HG02798 (cell line): ENCODE measurements around the gene UBIAD1.
"Not testable (repeated sequence)": the region's sequence is repeated elsewhere in the genome, so short reads cannot be mapped to it uniquely, and the experiment has no call there.

ENCODE experiments used
- ATAC-seq: cut with Tn5 transposase; IDR thresholded peaks from one replicate; pipeline ENCODE4 v1.9.1; 2021; ENCODE audit warnings: mild to moderate bottlenecking; ENCODE audit not compliant: unreplicated experiment, poor library complexity

UBIAD1 gene

GRCh38 chr1:11272832-11273594 lies at the start of gene UBIAD1:
Gene UBIAD1, plus strand, starts transcription at chr1:11273198. Its CDS starts 334 bp downstream, at chr1:11273532.
- ATAC-seq, result peak; percentile 89

GRCh38 chr1:11227106-11228077 lies 45.6 kb upstream of the UBIAD1 start:
- peak; percentile 61 for ATAC-seq

- ATAC-seq, result no peak
These were observed 43.8 kb upstream of the UBIAD1 start for GRCh38 chr1:11229203-11229602.

- ATAC-seq, result no peak
These were observed 39.8 kb upstream of the UBIAD1 start for GRCh38 chr1:11233208-11233607.

GRCh38 chr1:11237356-11237755 lies 35.6 kb upstream of the UBIAD1 start:
- ATAC-seq, result no peak

GRCh38 chr1:11238311-11238710 lies 34.7 kb upstream of the UBIAD1 start:
- ATAC-seq, result no peak

GRCh38 chr1:11245248-11245647 lies 27.8 kb upstream of the UBIAD1 start:
- no peak for ATAC-seq

GRCh38 chr1:11245904-11246719 lies 26.9 kb upstream of the UBIAD1 start:
- ATAC-seq, result no peak

GRCh38 chr1:11248169-11248568 lies 24.8 kb upstream of the UBIAD1 start:
- no peak for ATAC-seq

- ATAC-seq, result no peak
These were observed 20.5 kb upstream of the UBIAD1 start for GRCh38 chr1:11252538-11252937.

GRCh38 chr1:11253226-11253625 lies 19.8 kb upstream of the UBIAD1 start:
- ATAC-seq, result no peak

- no peak for ATAC-seq
These were observed 16.7 kb upstream of the UBIAD1 start for GRCh38 chr1:11256299-11256698.

- ATAC-seq, result peak; percentile 98
These were observed 10.6 kb upstream of the UBIAD1 start, which contains the start of gene MTOR for GRCh38 chr1:11262171-11263049. Gene MTOR, minus strand, starts transcription at chr1:11262551. Its CDS starts 3,142 bp downstream, at chr1:11259409.

GRCh38 chr1:11266268-11267074 lies 6.5 kb upstream of the UBIAD1 start:
- ATAC-seq, result no peak

- not testable (repeated sequence) for ATAC-seq
These were observed 5.4 kb upstream of the UBIAD1 start for GRCh38 chr1:11267350-11268337.

- ATAC-seq, result no peak
These were observed 510 bp upstream of the UBIAD1 start for GRCh38 chr1:11272544-11272831.

- no peak for ATAC-seq
These were observed 717 bp downstream of the UBIAD1 start for GRCh38 chr1:11273595-11274234.
